Activated naive CD4-positive, alpha-beta T cell treated with Interleukin-2 at 50 U/mL for 16 hours (primary cell): ENCODE data around the gene MMP3.

Source experiments
- DNase-seq: peaks from one replicate; pipeline ENCODE4 v3.0.0-alpha.2; 2020

MMP3 gene

DNA sequence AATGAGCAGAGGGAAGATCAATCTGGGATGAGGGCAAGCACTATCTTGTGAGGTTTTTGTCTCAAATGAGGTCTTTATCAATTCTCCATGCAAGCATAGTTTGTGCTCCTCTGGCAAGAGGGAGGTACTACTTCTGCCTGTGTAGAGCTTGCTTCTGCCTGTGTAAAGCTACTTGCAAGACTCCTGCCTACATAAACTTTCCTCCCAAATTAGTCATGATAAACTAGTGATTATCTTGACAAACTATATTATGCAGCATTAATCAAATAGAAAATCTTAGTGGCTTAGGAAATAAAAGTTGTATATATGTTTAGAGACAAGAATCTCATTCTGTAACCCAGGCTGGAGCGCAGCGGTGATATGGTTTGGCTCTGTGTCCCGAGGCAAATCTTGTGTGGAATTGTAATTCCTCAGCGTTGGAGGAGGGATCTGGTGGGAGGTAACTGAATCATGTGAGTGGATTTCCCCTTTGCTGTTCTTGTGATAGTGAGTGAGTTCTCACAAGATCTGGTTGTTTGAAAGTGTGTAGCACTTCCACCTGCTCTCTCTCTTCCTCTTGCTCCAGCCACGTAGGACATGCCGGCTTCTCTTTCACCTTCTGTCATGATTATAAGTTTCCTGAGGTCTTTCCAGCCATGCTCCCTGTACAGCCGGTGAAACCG, 54.9 kb downstream of the MMP3 start:
- DNase-seq = no peak
